NCI-H1048 (cell line): ENCODE data around the gene KCND3.
"Not testable (repeated sequence)": the region's sequence is repeated elsewhere in the genome, so short reads cannot be mapped to it uniquely, and the experiment has no call there.

ENCODE experiments used
- DNase-seq: peaks from one replicate; lab custom pipeline; 2025; lab: John Stamatoyannopoulos, UW

Gene KCND3

DNA sequence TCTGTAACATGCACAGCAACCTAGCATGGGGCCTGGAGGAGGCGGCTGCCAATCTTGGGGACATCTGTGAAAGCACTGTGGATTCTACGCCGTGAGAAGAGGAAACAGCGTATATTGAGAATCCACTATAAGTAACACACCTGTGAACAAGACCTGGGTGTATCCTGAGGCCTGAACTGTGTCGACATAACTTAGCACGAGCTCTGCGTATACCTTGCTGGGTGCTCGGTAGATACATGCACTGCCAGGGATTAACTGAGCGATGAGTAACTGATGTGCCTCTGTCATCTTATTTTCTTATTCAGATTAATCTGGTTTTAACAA, 175.2 kb downstream of the KCND3 start:
- DNase-seq, result no peak

DNA sequence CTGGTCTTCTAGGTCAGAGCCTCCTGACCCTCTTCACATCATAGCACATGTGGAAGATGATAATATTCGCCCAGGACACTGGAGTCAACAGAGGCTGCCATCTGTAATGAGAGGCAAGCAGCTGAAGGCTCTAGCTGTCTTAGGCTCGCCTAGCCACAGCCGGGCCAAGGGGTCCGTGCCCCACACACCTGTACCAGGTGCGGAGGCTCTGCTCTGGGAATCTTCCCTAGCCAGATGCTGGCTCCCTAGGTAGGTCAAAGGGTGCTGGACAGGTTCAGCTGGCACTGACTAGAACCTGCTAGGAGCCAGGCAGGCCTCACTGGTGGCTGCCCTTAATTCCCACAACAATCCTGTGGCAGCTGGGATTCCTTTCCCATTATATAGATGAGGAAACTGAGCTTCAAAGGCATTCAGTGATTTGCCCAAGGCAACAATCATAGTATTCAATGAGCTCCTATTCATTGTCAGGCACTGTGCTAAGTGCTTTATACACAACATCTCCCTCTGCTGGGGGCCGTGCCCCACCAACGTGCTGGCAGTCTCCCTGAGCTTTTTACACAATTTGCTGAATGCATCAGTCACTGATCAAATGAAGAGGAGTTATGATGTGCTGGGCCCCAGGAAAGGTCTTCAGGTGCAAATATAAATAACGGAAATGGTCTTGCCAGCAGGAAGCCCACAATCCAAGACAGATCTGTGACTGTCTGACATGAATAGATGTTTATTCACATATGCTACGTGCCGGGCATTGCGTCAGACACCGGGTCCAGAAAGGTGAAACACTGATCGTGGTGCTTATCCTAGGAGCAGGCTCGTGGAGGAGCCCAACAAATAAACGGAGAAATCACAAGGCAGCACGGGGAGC, 175.8 kb downstream of the KCND3 start:
- no peak for DNase-seq

DNA sequence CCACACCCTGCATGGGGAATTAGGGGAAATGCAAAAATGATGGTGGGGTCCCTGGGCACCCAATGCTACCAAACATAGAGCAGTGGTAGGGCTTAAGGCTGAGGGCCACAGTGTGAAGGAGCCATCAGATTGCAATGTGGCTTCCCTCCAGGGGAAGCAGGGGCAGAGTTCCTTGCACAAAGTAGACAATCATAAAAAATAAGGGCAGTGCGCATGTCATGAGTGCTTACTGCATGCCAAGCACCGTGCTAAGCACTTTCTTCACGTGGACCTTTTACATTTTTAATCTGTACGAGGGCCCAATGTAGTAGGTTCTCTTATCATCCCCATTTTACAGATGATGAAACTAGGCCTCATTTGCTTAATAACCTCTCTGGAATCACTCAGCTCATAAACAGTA, 177.2 kb downstream of the KCND3 start:
- DNase-seq, result no peak

DNA sequence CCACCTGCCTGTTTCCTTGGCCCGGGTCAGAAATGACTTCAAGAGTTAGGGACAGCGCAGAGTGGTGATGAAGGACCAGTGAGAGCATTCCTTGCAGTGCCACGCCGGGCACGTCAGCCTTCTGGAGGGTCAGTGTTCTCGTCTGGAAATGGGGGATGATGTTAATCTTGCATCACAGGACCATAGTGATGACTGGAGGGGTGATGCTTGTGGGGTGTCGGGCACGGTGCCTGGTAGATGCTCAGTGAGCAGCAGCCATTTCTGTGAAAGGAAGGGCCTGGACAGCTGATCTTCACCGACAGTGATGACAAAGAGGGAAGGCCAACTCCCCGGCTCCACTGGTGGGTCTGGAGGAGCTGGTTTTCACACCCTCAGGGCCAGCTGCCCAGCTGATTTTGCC, 177.6 kb downstream of the KCND3 start:
- DNase-seq, result no peak

DNA sequence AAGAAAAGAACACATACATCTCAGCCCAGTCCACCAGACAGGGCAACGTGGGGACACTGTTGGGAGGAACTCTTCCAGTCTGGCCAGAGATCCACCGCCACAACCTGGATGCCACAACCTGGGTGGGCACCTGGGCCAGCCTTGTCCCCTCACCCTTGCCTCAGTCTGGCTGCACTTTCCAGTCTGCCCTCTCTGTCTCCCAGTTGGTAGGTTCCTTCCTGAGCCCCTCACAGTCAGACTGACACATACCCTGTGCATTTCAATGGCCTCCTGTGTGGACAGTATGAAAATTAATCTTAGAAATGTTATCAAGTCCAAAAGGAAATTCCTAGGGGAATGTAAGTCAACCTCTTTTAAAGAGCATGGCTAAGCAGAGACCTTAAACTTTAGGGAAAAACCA, 184.2 kb downstream of the KCND3 start:
- no peak for DNase-seq

DNA sequence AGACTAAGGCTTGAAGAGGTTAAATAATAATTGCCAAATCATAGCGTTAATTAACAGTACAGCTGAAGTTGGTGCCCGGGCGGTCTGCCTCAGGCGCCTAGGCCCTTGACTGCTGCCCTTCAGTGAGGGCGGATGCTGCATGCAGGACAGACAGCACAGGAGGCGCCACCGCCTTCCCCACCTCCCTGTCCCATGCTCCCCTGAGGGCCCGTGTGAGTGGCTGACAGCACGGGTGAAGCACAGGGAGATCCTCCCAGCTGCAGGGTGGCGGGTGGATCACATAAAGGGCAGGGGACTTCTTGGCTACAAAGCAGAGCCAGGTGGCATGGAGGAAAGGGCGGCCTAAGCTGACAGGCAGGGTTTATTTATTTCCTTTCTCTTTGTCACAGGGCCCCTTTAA, 184.7 kb downstream of the KCND3 start:
- no peak for DNase-seq

DNA sequence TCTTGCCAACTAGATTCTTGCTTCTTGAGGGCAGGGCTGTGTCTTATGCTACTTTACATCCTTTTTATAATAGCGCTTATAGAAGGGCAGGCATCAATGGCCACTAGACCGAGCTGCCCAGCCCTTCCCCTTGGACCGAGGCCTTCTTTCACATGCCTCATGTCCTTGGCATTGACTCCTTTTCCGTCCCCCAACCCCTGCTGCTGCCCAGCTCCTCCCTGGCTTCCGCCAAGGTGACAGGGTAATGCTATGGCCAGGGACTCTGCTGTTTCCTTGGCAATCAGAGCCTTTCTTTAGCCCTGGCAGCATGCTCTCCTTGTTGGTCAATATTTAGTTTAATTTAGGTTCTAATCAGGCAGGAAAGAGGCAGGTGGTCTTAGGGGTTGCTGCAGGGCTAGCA, 185.5 kb downstream of the KCND3 start:
- DNase-seq, result no peak

DNA sequence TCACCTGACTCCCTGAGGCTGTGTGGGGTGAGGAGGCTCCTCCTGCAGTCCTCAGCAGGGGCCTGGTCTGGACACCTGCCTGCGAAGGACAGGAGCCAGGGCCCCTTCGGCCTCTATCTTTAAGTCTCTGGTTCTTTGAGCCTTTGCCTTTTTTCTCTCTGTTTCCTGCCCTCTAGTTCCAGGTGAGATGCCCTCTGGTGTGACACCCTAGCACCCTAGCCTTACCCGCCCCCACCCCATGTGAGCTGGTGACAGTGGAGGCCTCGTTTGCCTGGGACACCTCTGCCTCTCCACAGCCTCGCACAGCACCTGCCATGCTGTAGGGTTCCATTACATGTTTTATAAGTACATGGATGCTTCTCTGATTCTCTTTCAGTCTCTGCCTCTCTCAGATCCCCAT, 186.5 kb downstream of the KCND3 start:
- no peak for DNase-seq

DNA sequence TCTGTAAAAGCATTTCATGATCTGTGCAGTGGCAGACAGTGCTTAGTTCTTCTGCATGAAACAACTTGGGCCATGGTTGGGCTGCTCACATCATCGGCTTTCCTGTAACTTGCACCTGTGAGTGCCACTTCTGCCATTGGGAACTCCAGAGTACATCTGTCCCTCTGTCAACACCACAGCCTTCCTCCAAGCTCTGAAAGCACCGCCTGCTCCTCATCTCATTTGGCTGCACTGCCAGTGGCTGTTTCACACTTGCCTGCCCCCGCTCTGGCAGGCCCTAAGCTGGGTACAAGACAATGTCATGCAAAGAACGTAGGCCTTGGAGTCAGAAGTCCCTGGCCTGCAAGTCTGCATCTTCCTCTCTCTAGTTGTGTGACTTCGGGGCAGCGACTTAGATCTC, 187.4 kb downstream of the KCND3 start:
- DNase-seq, result no peak

DNA sequence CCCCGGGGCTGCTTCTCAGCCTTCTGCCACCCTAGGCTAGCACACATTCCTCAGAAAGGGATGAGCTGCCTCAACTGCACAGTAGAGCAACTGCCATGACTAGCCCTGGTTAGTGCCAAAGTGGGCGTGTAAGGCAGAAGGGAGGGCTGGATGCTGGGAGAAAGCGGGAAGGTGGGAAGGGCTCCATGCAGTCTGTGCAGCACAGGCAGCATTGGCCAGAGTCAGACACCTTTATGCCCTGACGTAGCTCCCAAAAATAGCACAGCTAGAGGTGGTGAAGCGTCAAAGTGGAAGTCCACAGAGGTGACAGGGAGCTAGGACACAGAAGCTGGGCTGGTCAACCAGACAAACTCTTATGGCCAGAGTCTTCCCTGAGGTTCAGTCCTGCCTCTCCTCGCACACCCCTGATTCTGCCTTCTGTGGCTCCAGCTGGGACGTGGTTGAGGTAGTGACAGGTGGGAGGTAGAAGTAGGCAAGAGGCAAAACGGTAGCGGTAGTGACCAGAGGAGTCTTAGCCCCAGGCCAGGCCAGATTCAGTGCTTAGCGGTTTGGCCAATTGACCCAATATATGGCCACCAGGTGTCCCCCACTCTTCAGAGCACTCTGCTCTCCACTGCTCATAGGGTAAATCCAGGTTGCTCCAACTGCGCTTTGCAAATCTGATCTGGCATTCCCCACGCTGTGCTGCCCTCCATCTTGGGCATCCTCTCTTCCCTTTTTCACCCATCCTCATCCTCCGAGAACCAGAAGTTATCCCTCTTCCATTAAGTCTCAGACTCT, 188.2 kb downstream of the KCND3 start:
- DNase-seq, result no peak

DNA sequence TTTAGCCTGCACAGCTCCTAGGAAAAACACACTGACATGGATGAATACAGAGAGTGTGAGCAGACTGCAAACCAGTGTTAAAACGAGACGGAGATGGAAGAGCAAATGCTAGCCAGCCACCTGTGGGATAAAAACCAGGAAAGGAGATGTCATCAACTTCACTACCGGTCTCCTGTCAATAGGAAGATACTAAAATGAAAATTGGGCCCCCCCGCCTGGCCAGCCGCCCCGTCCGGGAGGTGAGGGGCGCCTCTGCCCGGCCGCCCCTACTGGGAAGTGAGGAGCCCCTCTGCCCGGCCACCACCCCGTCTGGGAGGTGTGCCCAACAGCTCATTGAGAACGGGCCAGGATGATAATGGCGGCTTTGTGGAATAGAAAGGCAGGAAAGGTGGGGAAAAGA, 189.7 kb downstream of the KCND3 start:
- not testable (repeated sequence) for DNase-seq

DNA sequence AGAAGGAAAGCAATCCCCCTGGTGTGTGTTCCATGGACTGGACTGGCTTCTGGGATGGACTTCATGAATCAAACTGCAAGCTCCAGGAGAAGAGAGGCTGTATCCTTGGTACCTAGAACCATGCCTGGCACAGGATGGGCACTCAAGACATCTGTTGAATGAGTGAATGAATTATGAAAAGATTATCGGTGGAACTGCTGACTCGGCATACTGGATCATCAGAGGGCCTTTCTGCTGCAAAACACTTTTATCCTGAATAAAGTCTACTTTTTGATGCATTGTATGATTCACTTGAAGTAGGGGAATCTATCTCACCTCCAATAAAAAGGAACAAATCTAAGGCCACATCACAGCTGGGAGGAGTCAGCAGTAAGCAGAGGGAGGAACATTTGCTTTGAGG, 190.9 kb downstream of the KCND3 start:
- DNase-seq, result no peak

DNA sequence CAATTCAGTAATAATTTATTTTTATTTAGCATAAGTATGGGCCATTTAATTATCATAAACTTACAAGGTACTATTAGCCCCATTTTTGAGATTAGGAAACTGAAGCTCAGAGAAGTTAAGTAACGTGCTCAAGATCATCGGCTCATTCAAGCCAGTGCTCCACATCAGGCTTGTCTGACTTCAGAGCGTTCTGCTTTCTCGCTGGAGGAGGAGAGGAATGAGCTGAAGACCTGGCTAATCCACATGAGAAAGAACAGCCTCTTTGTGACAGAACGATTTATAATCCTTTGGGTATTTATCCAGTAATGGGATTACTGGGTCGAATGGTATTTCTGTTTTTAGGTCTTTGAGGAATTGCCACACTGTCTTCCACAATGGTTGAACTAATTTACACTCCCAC, 194.1 kb downstream of the KCND3 start:
- DNase-seq, result no peak

DNA sequence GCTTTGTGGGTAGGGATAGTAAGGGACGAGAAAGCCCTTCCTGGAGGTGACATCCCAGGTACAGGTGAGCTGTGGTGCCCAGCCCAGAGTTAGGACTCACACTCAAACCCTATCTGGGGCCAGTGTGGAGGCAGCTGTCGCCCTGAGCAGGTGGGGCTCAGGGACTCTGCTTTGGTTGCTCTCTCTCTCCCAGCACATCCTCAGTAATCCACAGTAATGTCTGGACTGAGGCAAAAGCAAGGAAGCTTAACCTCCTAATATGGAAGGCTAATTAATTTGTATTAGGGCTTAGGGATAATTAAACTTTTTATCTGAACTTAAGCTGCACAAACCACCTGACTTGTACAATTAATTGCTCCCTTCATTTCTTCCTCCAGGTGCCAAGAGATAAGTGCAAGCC, 195.5 kb downstream of the KCND3 start:
- no peak for DNase-seq

DNA sequence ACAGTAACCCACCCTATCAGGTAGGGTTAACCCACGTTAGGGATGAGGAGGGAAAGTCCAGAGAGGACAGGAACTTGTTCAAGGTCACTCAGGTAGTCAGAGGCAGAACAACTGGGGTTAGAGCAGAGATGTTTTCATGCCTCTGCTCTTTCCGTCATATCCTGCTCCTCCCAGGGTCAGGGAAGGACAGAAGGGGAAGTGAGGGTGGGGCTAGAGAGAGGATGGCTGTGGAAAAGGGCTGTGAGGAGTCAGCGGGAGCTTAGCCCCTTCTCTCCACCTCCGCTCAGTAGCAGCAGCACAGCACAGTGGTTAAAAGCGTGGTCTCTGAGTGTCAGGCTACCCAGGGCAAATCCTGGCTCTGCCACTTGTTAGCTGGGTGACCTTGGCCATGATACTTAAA, 197.2 kb downstream of the KCND3 start:
- no peak for DNase-seq

DNA sequence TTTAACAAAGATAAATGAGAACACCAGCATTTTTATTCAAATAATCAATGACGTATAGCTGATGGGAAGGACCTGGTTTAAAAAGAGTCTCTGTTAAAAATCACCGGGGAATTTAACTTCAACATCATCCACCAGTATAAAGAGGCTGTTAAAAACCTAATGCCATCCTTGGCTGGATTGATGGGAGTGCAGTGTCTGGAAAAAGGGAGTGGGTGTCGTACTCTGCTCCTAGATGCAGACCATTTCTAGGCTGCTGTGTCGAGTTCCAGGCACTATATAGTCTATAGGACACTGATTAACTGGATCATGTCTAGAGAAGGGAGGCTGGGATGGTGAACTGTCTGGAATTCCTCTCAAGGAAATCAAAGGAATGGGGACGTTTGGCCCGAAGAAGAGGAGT, 197.7 kb downstream of the KCND3 start:
- no peak for DNase-seq

DNA sequence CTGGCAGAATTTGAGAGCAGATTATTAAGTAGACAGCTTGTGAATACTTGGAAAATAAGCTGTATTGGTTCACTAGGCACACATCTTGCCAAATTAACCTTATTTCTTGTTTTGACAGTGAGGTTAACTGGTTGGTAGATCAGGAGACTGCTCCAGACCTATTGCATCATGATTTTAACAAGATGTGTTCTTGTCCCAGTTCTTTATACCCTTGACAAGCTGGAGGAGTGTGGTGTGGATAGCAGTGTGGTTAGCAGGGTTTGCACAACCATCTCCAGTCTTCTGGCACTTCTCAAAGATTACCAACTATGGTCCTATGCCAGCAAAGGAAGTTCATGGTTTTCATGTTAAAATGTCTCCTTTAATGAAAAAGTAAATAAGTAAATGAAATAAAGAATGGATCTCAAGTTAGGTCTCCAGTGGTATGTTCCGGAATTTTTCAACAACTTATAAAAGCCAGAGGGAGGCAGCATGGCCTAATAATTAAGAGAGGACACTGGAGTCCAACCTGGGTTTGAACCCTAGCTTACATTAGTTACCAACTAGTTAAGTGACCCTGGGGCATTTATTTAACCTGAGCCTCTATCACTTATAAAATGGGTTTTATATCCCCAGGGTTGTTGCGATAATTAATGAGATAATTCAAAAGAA, 199.7 kb downstream of the KCND3 start:
- no peak for DNase-seq

DNA sequence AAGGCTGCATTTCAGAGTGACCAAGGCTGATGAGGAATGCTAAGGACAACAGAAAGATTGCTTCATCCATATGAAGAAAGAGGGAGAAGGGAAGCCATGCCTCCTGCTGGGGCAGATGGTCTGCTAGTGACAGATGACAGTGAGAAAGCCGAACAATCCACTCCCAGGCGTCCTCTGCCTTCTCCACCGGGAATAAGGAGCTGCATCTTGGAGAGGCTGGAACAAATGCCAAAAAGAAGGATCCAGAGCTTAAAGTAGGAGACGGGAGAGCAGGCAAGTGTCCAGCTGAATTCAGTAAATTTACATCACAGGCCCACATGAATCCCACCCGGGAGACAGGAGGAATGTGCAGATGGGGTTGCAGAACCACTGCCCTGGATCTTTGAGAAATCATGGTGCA, 200.3 kb downstream of the KCND3 start:
- no peak for DNase-seq

DNA sequence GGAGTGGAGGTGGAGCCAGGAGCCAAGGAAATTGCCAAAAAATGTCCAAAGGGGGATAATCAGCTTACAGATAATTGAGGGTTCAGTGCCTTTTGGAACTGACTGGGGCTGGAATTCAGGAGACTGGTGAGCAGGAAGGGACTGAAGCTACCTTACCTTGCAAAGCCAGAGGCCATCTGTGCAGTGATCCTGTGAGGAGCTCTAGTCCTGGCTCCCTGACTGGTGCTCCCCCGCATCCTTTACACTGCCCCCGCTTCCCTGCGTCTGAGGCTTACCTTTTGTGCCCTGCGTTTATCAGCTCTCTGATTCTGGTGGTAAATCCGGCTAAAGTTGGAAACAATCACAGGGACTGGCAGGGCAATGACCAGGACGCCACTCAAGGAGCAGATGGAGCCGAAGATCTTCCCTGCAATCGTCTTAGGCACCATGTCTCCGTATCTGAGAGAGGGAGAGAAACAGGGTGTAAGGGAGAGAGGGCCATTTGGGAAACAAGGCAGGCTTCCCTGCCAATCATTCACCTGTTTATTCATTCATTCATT, 202.7 kb downstream of the KCND3 start:
- DNase-seq, result no peak

DNA sequence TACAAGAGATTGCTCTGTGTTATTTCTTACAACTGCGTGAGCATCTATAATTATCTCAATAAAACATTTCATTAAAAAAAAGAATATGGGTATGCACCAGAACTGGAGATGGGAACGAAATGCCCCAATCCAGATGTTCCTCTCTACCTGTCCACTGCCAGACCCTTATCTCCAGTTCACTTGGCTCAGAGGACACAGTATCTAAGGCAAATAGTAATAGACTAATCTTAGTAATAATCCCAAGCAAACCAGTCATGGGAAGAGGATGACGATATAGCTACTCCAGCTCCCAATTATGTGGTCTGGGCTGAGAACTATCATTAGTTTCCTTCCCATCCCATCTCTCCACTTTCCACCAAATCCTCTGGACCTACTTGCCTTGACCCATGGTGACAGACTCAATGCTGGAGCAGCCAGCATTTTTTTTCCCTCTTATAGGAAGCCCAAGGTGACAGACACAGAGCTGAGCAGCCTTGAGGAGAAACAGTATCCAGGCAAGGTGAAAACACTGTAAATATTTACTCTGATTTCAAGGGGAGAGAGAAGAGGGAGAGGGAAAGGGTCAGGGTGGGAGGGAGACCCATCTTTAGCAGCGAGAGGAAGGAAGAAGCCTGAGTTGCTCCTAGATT, 205.1 kb downstream of the KCND3 start:
- DNase-seq, result no peak

DNA sequence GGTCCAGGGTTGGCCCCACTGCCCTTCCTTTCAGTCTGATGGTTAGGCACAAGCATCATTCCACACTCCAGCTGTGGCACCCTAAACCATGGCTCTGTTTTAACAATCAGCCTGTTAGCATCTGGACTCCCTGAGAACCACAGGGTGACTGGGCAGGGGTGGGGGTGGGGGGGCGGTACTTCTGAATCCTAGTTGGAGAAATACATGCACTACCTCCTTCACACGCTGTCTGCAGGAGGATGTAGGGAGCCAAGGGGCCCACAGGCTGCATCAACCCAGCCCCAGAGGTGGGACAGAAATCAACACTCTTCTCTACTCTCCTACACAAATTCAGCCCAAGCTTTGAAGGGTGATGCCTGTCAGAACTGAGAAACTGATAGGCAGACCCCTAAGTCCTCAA, 209.9 kb downstream of the KCND3 start:
- DNase-seq, result no peak

DNA sequence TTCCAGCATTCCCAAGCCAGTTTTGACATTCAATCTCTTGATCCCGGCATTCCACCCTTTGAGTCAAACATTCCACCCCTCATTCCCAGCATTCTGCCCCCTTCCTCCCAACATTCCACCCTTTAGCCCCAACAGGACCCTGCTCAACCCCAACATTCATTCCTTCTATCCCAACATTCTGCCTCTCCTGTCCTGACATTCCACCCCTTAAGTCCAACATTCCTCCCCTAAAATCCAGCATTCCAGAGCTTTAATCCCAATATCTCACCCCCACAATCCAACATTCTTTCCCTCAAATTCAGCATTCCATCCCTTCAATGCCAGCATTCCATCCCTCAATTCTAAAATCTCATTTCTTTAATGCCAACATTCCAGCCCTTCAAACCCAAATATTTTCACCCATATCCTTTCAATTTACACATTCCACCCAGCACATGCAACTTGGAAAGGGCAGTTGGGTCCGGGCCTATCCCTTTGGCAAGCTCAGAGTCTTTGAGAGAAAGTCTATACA, 210.9 kb downstream of the KCND3 start:
- no peak for DNase-seq
